ENCODE measurements around the gene FBN3. TPM values are rescaled to one million over a fixed set of nuclear protein-coding genes. Genes with fewer than 3 reads are reported as not detected.

FBN3 gene
- total RNA-seq, 1 experiment from 2014 or later, result 0.10 TPM

- POLR2A ChIA-PET, result no interaction called here
- CTCF ChIA-PET, result no interaction called here
- in situ Hi-C loops (cut with HindIII; ENCODE audit: low pct_unique_long_range_greater_than_20kb, low sequenced_read_pairs), result no loop called here
Observed at GRCh38 chr19:8101311-8101710, 48.1 kb downstream of the FBN3 start.

GRCh38 chr19:8097681-8098567 is 51.5 kb downstream of the FBN3 start:
- Histone ChIP-seq H3K36me3 (ENCODE audit: control insufficient read depth, insufficient read depth, low read length) (no peaks in the 10 kb centered on the region), H3K4me1 (ENCODE audit: control insufficient read depth, insufficient read depth, low read length) (no peaks in the 10 kb centered on the region), H3K4me3 (ENCODE audit: low read depth in 2 of 2, low read length in 2 of 2) (no peak overlapping the region), H3K27ac (ENCODE audit: low read length) (no peak overlapping the region), H3K9me3 (ENCODE audit: control insufficient read depth, insufficient read depth, low read depth, low read length) (peaks cover 6% of the 10 kb centered on the region; the same call in 1 of the 2 replicates), H3K27me3 (ENCODE audit: control insufficient read depth, insufficient read depth, low read length) (no peaks in the 10 kb centered on the region; the same call in 1 of the 2 replicates)
- ATAC-seq (no peak), DNase-seq (ENCODE audit: low read depth, low spot score) (no peak)
- intact Hi-C loops (cut with micrococcal nuclease; ENCODE audit: unreplicated experiment), result no loop called here
- ChIA-PET CTCF (no interaction called here), POLR2A (no interaction called here)
- no TSS peak for BruUV-seq (replicated peaks)
- TF ChIP-seq POLR2AphosphoS5 (IDR thresholded peaks at IDR 0.05; ENCODE audit: low read depth, low read length) (no peak), TCF7L2 (IDR thresholded peaks at IDR 0.05; ENCODE audit: low read depth, low read length) (no peak)
- in situ Hi-C loops (cut with HindIII; ENCODE audit: low pct_unique_long_range_greater_than_20kb, low sequenced_read_pairs), result no loop called here

More at GRCh38 chr19:8101311-8101710, 48.1 kb downstream of the FBN3 start:
- Histone ChIP-seq H3K36me3 (ENCODE audit: control insufficient read depth, insufficient read depth, low read length) (no peaks in the 10 kb centered on the region), H3K27ac (ENCODE audit: low read length) (no peak overlapping the region), H3K4me3 (ENCODE audit: low read depth in 2 of 2, low read length in 2 of 2) (no peak overlapping the region), H3K4me1 (ENCODE audit: control insufficient read depth, insufficient read depth, low read length) (no peaks in the 10 kb centered on the region), H3K27me3 (ENCODE audit: control insufficient read depth, insufficient read depth, low read length) (no peaks in the 10 kb centered on the region; the same call in 1 of the 2 replicates), H3K9me3 (ENCODE audit: control insufficient read depth, insufficient read depth, low read depth, low read length) (no peaks in the 10 kb centered on the region)
- ATAC-seq (no peak), DNase-seq (ENCODE audit: low read depth, low spot score) (no peak)
- intact Hi-C loops (cut with micrococcal nuclease; ENCODE audit: unreplicated experiment), result no loop called here
- BruUV-seq (replicated peaks), result no TSS peak
- TF ChIP-seq SIN3A (IDR thresholded peaks at IDR 0.05; ENCODE audit: borderline replicate concordance, insufficient read depth, low read depth, low read length), result no peak
- no peak for TF ChIP-seq CTCF (IDR thresholded peaks at IDR 0.05)

GRCh38 chr19:8097198-8097597 is 52.2 kb downstream of the FBN3 start:
- CTCF ChIA-PET, result no interaction called here
- no peak for ATAC-seq
- no TSS peak for BruUV-seq (replicated peaks)

More at GRCh38 chr19:8097198-8097597, 52.2 kb downstream of the FBN3 start:
- no peaks in the 10 kb centered on the region for H3K36me3 ChIP-seq (ENCODE audit: control insufficient read depth, insufficient read depth, low read length)
- DNase-seq (ENCODE audit: low read depth, low spot score), result no peak
- TF ChIP-seq TCF7L2 (IDR thresholded peaks at IDR 0.05; ENCODE audit: low read depth, low read length) (no peak), SIN3A (IDR thresholded peaks at IDR 0.05; ENCODE audit: borderline replicate concordance, insufficient read depth, low read depth, low read length) (no peak), CTCF (IDR thresholded peaks at IDR 0.05) (no peak), POLR2AphosphoS5 (IDR thresholded peaks at IDR 0.05; ENCODE audit: low read depth, low read length) (no peak)
- TF ChIP-seq, protein P1, sequence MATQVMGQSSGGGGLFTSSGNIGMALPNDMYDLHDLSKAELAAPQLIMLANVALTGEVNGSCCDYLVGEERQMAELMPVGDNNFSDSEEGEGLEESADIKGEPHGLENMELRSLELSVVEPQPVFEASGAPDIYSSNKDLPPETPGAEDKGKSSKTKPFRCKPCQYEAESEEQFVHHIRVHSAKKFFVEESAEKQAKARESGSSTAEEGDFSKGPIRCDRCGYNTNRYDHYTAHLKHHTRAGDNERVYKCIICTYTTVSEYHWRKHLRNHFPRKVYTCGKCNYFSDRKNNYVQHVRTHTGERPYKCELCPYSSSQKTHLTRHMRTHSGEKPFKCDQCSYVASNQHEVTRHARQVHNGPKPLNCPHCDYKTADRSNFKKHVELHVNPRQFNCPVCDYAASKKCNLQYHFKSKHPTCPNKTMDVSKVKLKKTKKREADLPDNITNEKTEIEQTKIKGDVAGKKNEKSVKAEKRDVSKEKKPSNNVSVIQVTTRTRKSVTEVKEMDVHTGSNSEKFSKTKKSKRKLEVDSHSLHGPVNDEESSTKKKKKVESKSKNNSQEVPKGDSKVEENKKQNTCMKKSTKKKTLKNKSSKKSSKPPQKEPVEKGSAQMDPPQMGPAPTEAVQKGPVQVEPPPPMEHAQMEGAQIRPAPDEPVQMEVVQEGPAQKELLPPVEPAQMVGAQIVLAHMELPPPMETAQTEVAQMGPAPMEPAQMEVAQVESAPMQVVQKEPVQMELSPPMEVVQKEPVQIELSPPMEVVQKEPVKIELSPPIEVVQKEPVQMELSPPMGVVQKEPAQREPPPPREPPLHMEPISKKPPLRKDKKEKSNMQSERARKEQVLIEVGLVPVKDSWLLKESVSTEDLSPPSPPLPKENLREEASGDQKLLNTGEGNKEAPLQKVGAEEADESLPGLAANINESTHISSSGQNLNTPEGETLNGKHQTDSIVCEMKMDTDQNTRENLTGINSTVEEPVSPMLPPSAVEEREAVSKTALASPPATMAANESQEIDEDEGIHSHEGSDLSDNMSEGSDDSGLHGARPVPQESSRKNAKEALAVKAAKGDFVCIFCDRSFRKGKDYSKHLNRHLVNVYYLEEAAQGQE (IDR thresholded peaks at IDR 0.05; ENCODE audit: insufficient read depth in 1 of 2, low read depth in 2 of 2, low read length in 1 of 2), result no peak
- H3K27ac ChIP-seq (ENCODE audit: low read length), result no peak overlapping the region
- POLR2A ChIA-PET, result no interaction called here
- in situ Hi-C loops (cut with HindIII; ENCODE audit: low pct_unique_long_range_greater_than_20kb, low sequenced_read_pairs), result no loop called here
- no peak overlapping the region for H3K4me3 ChIP-seq (ENCODE audit: low read depth in 2 of 2, low read length in 2 of 2)
- H3K4me1 ChIP-seq (ENCODE audit: control insufficient read depth, insufficient read depth, low read length), result no peaks in the 10 kb centered on the region
- H3K27me3 ChIP-seq (ENCODE audit: control insufficient read depth, insufficient read depth, low read length), result no peaks in the 10 kb centered on the region; the same call in 1 of the 2 replicates
- peaks cover 6% of the 10 kb centered on the region; the same call in 1 of the 2 replicates for H3K9me3 ChIP-seq (ENCODE audit: control insufficient read depth, insufficient read depth, low read depth, low read length)
- intact Hi-C loops (cut with micrococcal nuclease; ENCODE audit: unreplicated experiment), result no loop called here

Measured in Panc1 (cell line).